OCI-LY7 (cell line): ENCODE measurements around the gene EDN3.

Experiments
- CTCF ChIP-seq: fragments of 200-600 bp; sonication (generic); conservative IDR thresholded peaks from 2 replicates; pipeline ENCODE4 v1.5.1; 2014; ENCODE audit warnings: mild to moderate bottlenecking, antibody characterized with exemption, low read length, moderate library complexity, mixed read lengths
- EZH2phosphoT487 ChIP-seq: fragments of 200-600 bp; sonication (generic); IDR thresholded peaks from 2 replicates; pipeline ENCODE4 v1.6.1; 2018; ENCODE audit warnings: low read depth, borderline replicate concordance, mild to moderate bottlenecking, mixed run types, antibody characterized with exemption, low read length, moderate library complexity, mixed read lengths

- TF ChIP-seq CTCF, result no peak
- no peak for TF ChIP-seq EZH2phosphoT487
Observed at GRCh38 chr20:59320854-59321647, 20.6 kb downstream of the EDN3 start.
